Measurements from ENCODE around the gene PLCXD1. TPM values are rescaled to one million over a fixed set of nuclear protein-coding genes. Genes with fewer than 3 reads are reported as not detected.
"Not testable (repeated sequence)": the region's sequence is repeated elsewhere in the genome, so short reads cannot be mapped to it uniquely, and the experiment has no call there.

Gene PLCXD1
- polyA plus RNA-seq, 5 donors = 29.3 to 43.2 (median 36.5) TPM

GRCh38 chrX:290476-291166, 9.4 kb downstream of the PLCXD1 start:
- no peak for DNase-seq

GRCh38 chrX:291411-291901, 10.3 kb downstream of the PLCXD1 start:
- DNase-seq = no peak

GRCh38 chrX:292900-293897, 12.0 kb downstream of the PLCXD1 start:
- no peak for DNase-seq

GRCh38 chrX:295136-295535, 14.0 kb downstream of the PLCXD1 start:
- no peak for DNase-seq

GRCh38 chrX:298993-299392, 17.8 kb downstream of the PLCXD1 start:
- no peak for DNase-seq

GRCh38 chrX:300334-300733, 19.2 kb downstream of the PLCXD1 start:
- DNase-seq = no peak

- no peak for DNase-seq
Observed at GRCh38 chrX:302975-303374, 21.8 kb downstream of the PLCXD1 start.

GRCh38 chrX:305781-306613, 24.8 kb downstream of the PLCXD1 start:
- DNase-seq = not testable (repeated sequence)

GRCh38 chrX:306614-307251, 25.6 kb downstream of the PLCXD1 start:
- DNase-seq = not testable (repeated sequence)

- no peak for DNase-seq
Observed at GRCh38 chrX:307261-308111, 26.3 kb downstream of the PLCXD1 start.

- DNase-seq = no peak
Observed at GRCh38 chrX:308821-309520, 27.8 kb downstream of the PLCXD1 start.

GRCh38 chrX:310621-311155, 29.5 kb downstream of the PLCXD1 start:
- DNase-seq = no peak

- DNase-seq = no peak
Observed at GRCh38 chrX:311156-312129, 30.3 kb downstream of the PLCXD1 start.

- no peak for DNase-seq
Observed at GRCh38 chrX:312621-313331, 31.6 kb downstream of the PLCXD1 start.

- no peak for DNase-seq
Observed at GRCh38 chrX:313546-313945, 32.4 kb downstream of the PLCXD1 start.

- DNase-seq = no peak
Observed at GRCh38 chrX:314049-314448, 32.9 kb downstream of the PLCXD1 start.
